ENCODE results near the gene IGFBP6. TPM values are rescaled to one million over a fixed set of nuclear protein-coding genes. Genes with fewer than 3 reads are reported as not detected.

IGFBP6 gene
- total and polyA plus RNA-seq, 2 donors (not counting 1 experiment from before 2014, with no cell fraction given), result 0.30 TPM; not detected in 1

GRCh38 chr12:53079226-53080117 lies 18.0 kb upstream of the IGFBP6 start, which contains the start of gene SPRYD3:
Gene SPRYD3, minus strand, starts transcription at chr12:53079390. Its CDS starts 57 bp downstream, at chr12:53079333.
- Histone ChIP-seq H3K4me1 (ENCODE audit: control insufficient read depth in 2 of 2, insufficient read depth in 2 of 2, low read length in 2 of 2) (peaks cover 10 to 17% of the 10 kb centered on the region in 2 donors), H2AFZ (ENCODE audit: insufficient read depth, low read depth, low read length, poor library complexity, severe bottlenecking) (peak within 1 kb of the TSS; percentile 99), H3K4me2 (replicated peaks; ENCODE audit: low read depth, low read length, poor library complexity, severe bottlenecking) (peak within 1 kb of the TSS; percentile 82), H3K9me3 (ENCODE audit: control extremely low read depth in 1 of 3, control insufficient read depth in 2 of 3, insufficient read depth in 1 of 3, low read length in 2 of 3) (peaks cover 0 to 3% (median 0%) of the 10 kb centered on the region in 3 donors), H3K4me3 (ENCODE audit: control extremely low read depth in 1 of 5, extremely low read depth in 1 of 5, insufficient read depth in 1 of 5, low read depth in 2 of 5, low read length in 4 of 5) (peak within 1 kb of the TSS; percentile 65 to 98 (median 80)), H3K27me3 (replicated peaks in 1 of 4; ENCODE audit: control extremely low read depth in 1 of 4, control insufficient read depth in 3 of 4, insufficient read depth in 4 of 4, low read length in 3 of 4) (peaks cover 0 to 8% (median 0%) of the 10 kb centered on the region in 4 experiments), H4K20me1 (ENCODE audit: control insufficient read depth, insufficient read depth, low read length, poor library complexity, severe bottlenecking) (peaks cover 14% of the 10 kb centered on the region), H3K36me3 (replicated peaks in 1 of 2; ENCODE audit: control extremely low read depth in 1 of 2, control insufficient read depth in 1 of 2, extremely low read depth in 1 of 2, insufficient read depth in 2 of 2, low read length in 1 of 2) (peaks cover 0 to 22% of the 10 kb centered on the region in 2 experiments), H3K79me2 (ENCODE audit: control insufficient read depth, insufficient read depth, low read length) (peaks cover 23% of the 10 kb centered on the region), H3K27ac (ENCODE audit: low read length in 2 of 2) (peak within 1 kb of the TSS; percentile 51 to 75), H3K9ac (ENCODE audit: low read length) (peak within 1 kb of the TSS; percentile 81)
- DNase-seq (peak; percentile 97), ATAC-seq (ENCODE audit: low read depth) (peak; percentile 98)
- Mint-ChIP-seq H3K27ac (peak within 1 kb of the TSS; percentile 95), H3K4me1 (peaks cover 28% of the 10 kb centered on the region), H3K4me3 (peak within 1 kb of the TSS; percentile 95), H3K9me3 (ENCODE audit: insufficient read depth) (no peaks in the 10 kb centered on the region), H3K27me3 (peaks cover 4% of the 10 kb centered on the region)
- 3% methylated on average over 63 of the region's 67 CpGs for WGBS (ENCODE audit: insufficient coverage)
- ChIA-PET POLR2A (interaction anchor here (0.7 to 1.5 kb wide), 13 partner anchors 11 to 1841 kb away, joined by 3 to 11 read pairs (median 5); partner anchors contain the start of genes DAZAP2, EIF4B, IGFBP6 and PFDN5), CTCF (interaction anchor here (1.0 to 6.9 kb wide), 10 partner anchors 8 to 242 kb away, joined by 3 to 62 read pairs (median 6); partner anchors contain the start of genes AAAS, CSAD, EIF4B and ESPL1)
- TF ChIP-seq CTCF (IDR thresholded peaks at IDR 0.05), result no peak
- TF ChIP-seq EZH2 (IDR thresholded peaks at IDR 0.05; ENCODE audit: borderline replicate concordance, insufficient read depth, low read depth, low read length, poor library complexity, severe bottlenecking), result no peak
- intact Hi-C loops (cut with micrococcal nuclease), result loop anchor here (1.0 to 10.0 kb wide), 6 partner anchors 13 to 245 kb away; partner anchors contain the start of genes AAAS, CSAD, EIF4B and IGFBP6

All from B cell (primary cell).